HG03457 (cell line): ENCODE results near the gene SSBP1.
"Not testable (repeated sequence)": the region's sequence is repeated elsewhere in the genome, so short reads cannot be mapped to it uniquely, and the experiment has no call there.

ENCODE experiments used
- ATAC-seq: cut with Tn5 transposase; IDR thresholded peaks from one replicate; pipeline ENCODE4 v1.9.1; 2021; ENCODE audit warnings: moderate number of reproducible peaks; ENCODE audit not compliant: unreplicated experiment

Gene SSBP1

GRCh38 chr7:141763797-141764196 lies 25.6 kb downstream of the SSBP1 start, which contains the start of gene TAS2R3:
TSS of gene TAS2R3 (plus strand) at chr7:141764097. CDS start at chr7:141764159, 62 bp downstream.
- no peak for ATAC-seq

DNA sequence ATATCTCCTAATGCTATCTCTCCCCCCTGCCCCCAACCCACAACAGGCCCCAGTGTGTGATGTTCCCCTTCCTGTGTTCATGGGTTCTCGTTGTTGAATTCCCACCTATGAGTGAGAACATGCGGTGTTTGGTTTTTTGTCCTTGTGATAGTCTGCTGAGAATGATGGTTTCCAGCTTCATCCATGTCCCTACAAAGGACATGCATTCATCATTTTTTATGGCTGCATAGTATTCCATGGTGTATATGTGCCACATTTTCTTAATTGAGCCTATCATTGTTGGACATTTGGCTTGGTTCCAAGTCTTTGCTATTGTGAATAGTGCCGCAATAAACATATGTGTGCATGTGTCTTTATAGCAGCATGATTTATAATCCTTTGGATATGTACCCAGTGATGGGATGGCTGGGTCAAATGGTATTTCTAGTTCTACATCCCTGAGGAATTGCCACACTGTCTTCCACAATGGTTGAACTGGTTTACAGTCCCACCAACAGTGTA lies 32.0 kb downstream of the SSBP1 start:
- ATAC-seq: not testable (repeated sequence)

DNA sequence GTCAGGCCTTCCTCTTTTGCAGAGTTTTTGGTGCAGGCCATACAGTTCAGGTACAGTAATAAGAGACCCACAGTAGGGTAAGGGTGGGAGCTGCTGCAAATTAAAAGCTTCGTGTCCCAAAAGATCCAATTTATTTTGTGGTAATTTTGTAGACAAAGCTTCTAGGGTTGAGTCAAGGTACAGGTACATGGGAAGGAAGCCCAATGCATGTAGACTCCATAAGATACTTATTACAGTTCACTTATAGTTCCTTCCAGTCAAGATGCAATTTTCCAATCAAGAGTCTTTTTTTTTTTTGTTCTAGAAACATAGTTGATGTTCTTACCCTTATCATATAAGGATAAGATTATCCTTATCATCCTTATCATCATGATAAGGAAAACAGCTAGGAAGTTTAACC lies 38.2 kb downstream of the SSBP1 start, which contains the start of gene TAS2R4:
TAS2R4 (plus strand) TSS at position 301 of the 400 bp plus-strand sequence. CDS start 1,815 bp downstream, outside the sequence.
- no peak for ATAC-seq

- peak; percentile 67 for ATAC-seq
Observed at GRCh38 chr7:141785706-141786552, 47.8 kb downstream of the SSBP1 start.

GRCh38 chr7:141788296-141788695 lies 50.1 kb downstream of the SSBP1 start:
- ATAC-seq: no peak

DNA sequence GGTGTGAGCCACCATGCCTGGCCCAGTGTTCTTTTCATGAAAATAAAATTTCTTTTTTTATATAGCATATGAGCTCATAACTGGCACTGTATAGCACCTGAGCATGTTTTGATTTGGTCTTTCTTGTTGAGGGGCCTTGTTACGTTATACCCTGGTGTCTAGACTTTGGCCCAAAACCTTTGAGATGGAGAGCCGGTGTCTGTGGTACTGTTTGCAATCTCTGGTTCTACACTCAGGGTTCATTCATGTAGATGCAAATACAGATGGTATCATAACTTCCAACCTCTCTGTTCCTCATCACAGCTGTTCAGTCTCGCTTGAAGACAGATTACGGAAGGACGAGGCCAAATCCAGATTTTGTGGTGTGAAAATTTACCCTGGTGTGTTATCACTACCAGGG lies 51.8 kb downstream of the SSBP1 start, which contains the start of gene TAS2R5:
TAS2R5 (plus strand) TSS at position 301 of the 400 bp plus-strand sequence. CDS start 145 bp downstream, outside the sequence.
- ATAC-seq: no peak

DNA sequence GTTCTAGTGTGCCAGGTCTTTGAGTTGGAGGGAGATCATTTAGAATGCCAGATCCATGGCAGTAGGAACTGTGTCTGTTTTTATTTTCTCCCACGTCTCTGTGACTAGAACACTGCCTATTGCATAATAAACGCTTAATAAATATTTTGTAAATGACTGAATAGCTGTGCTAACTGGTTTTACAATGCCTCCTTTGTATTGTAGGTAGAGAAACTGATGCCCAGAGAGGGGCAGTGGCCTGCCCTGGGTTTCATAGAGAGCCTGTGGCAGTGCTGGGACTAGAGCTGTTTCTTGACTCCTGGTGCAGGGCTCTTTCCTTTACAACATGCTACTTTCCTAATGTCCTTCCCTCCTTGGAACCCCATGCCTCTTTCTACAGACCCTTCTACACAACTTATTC lies 54.4 kb downstream of the SSBP1 start:
- ATAC-seq: no peak
